PC-3 (cell line): ENCODE results near the gene ARHGEF11.

ENCODE experiments used
- EZH2 ChIP-seq: fragments of 300-600 bp; sonication (generic); IDR thresholded peaks from one replicate; pipeline ENCODE4 v1.6.1; 2017; ENCODE audit warnings: antibody characterized with exemption, mild to moderate bottlenecking, low read length; ENCODE audit not compliant: unreplicated experiment
- EZH2phosphoT487 ChIP-seq: fragments of 300-600 bp; sonication (generic); IDR thresholded peaks from 2 replicates; pipeline ENCODE4 v1.6.1; 2018; ENCODE audit warnings: mild to moderate bottlenecking, antibody characterized with exemption, low read length, borderline replicate concordance
- TF ChIP-seq, protein P1 (sequence below): fragments of 300-600 bp; sonication (generic); conservative IDR thresholded peaks from 2 replicates; pipeline ENCODE4 v1.5.1; 2017; ENCODE audit warnings: antibody characterized with exemption, low read depth, mild to moderate bottlenecking, low read length

- TF ChIP-seq EZH2 (no peak), EZH2phosphoT487 (no peak)
- TF ChIP-seq, protein P1, sequence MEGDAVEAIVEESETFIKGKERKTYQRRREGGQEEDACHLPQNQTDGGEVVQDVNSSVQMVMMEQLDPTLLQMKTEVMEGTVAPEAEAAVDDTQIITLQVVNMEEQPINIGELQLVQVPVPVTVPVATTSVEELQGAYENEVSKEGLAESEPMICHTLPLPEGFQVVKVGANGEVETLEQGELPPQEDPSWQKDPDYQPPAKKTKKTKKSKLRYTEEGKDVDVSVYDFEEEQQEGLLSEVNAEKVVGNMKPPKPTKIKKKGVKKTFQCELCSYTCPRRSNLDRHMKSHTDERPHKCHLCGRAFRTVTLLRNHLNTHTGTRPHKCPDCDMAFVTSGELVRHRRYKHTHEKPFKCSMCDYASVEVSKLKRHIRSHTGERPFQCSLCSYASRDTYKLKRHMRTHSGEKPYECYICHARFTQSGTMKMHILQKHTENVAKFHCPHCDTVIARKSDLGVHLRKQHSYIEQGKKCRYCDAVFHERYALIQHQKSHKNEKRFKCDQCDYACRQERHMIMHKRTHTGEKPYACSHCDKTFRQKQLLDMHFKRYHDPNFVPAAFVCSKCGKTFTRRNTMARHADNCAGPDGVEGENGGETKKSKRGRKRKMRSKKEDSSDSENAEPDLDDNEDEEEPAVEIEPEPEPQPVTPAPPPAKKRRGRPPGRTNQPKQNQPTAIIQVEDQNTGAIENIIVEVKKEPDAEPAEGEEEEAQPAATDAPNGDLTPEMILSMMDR: no peak
These were observed 136.6 kb downstream of the ARHGEF11 start for GRCh38 chr1:156908955-156909354.
